GM21367 (cell line): Measurements from ENCODE around the gene LRRN1.

Experiments used
- ATAC-seq: cut with Tn5 transposase; IDR thresholded peaks from one replicate; pipeline ENCODE4 v1.9.1; 2021; ENCODE audit not compliant: unreplicated experiment

Gene LRRN1

GRCh38 chr3:3799173-3800079 lies at the start of gene LRRN1:
Gene LRRN1, plus strand, starts transcription at chr3:3799431. Its CDS starts 45,211 bp downstream, at chr3:3844642.
- no peak for ATAC-seq

DNA sequence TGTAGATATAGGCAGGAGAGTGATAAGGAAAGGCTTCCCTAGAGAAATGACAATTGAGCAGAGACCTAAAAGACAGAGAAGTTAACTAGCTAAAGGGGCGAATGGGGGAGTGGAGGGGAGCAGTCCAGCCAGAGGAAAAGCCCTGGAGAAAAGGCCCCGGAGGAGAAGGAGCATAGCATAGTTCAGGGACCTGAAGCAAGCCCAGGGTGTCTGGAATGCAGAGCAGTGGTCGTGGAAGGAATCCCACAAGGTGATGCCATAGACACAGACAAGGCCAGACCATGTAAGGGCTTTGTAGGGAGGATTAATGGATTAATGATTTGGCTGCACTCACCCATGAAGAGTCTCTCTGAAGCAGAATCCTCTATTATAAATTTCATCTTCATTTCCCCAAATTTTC lies 45.8 kb upstream of the LRRN1 start:
- no peak for ATAC-seq

- ATAC-seq, result no peak
These were observed 33.6 kb upstream of the LRRN1 start for GRCh38 chr3:3765661-3766060.

GRCh38 chr3:3766140-3766539 lies 33.1 kb upstream of the LRRN1 start:
- ATAC-seq, result no peak

DNA sequence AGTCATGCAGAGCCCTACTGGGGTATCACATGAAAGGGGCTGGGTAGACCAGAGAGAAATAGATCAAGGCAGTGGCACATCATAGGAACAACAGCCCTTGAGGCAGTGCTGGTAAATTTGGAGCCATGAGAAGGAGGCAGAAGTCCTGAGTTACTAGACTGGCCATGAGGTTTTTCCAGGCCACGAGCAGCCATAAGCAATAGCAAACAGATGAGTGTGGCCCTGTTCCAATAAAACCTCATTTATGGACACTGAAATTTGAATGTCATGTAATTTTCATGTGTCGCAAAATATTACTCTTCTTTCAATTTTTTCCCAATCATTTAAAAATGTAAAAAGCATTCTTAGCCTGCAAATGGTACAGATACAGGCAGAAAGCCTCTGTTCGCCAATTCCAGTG lies 28.1 kb upstream of the LRRN1 start:
- no peak for ATAC-seq

GRCh38 chr3:3771567-3771966 lies 27.7 kb upstream of the LRRN1 start:
- no peak for ATAC-seq

DNA sequence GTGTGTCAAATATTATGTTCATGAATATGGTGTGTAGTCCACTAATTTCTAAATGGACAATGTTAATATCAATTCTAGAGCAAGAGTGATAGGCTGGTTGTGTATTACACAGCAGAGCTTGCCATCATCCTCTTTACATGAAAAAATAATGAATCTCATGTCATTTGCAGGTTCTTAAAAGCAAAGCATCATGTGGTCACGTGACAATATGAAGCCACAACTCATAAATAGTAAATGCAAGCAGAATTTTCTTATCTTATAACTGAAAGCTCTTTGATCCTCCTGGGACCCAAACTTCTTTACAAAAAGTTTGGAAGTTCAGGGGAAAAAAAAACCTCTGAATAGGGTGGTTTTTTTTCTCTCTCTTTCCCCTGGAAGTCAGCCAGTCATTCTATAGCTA lies 26.9 kb upstream of the LRRN1 start:
- no peak for ATAC-seq

DNA sequence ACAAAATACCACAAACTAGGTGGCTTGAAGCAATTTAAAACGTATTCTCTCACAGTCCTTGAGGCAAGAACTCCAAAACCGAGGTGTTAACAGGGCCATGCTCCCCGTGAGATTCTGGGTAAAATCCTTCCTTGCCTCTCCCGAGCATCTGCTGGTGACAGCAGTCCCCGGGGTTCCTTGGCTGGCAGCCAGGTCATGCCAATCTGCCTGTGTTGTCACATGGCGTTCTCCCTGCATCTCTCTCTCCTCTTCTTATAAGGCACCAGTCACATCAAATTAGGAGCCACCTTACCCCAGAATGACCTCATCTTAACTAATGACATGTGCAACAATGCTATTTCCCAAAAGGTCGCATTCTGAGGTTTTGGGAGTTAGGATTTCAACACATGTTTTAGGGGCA lies 26.3 kb upstream of the LRRN1 start:
- ATAC-seq, result no peak

GRCh38 chr3:3776607-3777006 lies 22.6 kb upstream of the LRRN1 start:
- ATAC-seq, result no peak

- ATAC-seq, result no peak
These were observed 21.0 kb upstream of the LRRN1 start for GRCh38 chr3:3778216-3778615.

- no peak for ATAC-seq
These were observed 20.5 kb upstream of the LRRN1 start for GRCh38 chr3:3778641-3779270.

- ATAC-seq, result no peak
These were observed 16.8 kb upstream of the LRRN1 start for GRCh38 chr3:3782457-3782856.

DNA sequence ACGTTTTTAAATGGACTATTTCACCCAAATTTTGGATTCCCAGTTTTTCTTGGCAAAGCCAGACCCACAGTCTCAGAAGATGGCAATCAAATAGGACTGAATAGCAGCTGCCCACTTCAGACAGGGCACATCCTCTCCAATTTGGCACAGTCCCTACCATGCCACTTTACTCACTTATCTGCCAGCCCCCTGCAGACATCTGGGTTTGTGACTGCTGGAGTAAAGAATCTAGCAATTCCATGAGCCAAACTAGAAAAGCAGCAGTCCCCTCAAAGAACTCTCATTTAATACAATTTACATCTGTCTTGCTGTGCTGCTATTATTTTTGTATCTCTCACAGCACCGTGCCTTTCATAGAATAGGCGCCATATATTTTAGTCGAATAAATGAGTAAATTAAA lies 16.0 kb upstream of the LRRN1 start:
- no peak for ATAC-seq

DNA sequence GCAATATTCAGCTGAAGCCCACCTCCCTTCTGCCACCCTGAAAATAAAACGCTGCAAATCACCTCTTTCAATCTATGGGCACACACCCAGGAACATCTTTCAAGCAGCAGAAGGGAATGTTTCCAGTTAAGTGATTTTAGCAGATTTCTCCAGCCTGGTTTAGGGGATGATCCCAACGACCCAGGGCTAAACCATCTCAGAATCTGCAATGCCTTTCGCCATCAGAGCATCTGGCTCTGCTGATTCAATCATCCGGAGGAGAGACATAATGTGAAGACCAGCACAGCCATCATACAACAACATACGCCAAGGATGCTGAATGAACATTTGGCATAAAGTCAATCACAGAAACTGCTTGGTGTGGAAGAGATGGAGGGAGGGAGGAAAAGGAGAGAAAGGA lies 15.5 kb upstream of the LRRN1 start:
- ATAC-seq, result no peak

- ATAC-seq, result no peak
These were observed 6.8 kb upstream of the LRRN1 start for GRCh38 chr3:3792391-3792790.

GRCh38 chr3:3798631-3799113 lies 559 bp upstream of the LRRN1 start:
- no peak for ATAC-seq

- ATAC-seq, result no peak
These were observed 837 bp downstream of the LRRN1 start for GRCh38 chr3:3800080-3800455.

DNA sequence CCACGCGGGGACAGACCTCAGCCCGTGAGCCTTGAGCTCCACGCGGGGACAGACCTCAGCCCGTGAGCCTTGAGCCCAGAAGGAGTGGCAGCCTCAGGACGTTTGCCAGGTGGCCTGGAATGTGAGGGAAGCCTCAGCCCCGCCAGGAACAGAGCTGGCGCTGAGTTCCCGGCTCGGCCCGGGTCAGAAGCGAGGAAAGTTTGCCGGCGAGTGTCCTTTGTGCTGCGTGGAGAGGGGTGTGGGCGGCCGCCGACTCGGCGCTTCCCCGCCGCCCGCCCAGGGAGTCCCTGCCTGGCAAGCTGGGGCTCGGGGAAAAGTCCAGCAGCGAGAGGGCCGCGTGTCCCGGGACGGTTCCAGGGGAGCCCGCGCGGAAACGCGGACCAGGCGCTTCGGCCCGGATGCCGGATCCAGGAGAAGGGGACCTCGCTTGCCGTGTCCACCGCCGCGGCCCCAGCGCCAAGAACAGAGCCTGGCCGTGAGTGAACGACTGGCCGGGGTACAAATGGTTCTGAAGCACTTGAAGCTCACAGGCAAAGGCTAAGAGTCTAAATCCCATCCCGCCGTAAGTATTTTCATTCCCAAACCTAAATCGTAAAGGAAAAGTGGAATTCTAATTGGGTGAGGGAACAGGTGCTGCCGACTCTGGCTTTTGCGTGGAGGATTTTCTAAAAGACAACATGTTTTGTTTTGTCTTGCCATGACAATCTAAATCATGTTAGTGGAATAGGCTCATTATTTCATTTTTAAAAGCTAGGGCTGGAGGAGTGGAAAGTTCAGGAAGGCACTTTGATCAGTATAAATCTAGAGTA lies 1.7 kb downstream of the LRRN1 start:
- ATAC-seq, result no peak

DNA sequence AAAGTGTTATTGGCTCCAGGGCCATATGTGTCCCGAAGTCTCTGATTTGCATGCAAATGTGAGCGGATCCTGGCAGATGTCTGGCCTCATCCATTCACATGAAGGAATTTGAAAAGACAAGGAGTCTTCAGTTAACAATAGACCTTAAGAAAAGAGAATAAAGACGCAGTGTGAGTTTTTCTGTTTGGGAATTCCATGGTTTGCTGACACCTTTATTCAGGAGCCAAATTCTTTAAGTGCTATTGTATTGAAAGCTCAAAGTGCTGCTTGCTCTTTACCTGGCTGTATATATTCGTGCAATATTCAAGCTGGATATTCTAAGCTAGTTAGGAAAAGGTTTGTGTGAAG lies 2.2 kb downstream of the LRRN1 start:
- ATAC-seq, result no peak

DNA sequence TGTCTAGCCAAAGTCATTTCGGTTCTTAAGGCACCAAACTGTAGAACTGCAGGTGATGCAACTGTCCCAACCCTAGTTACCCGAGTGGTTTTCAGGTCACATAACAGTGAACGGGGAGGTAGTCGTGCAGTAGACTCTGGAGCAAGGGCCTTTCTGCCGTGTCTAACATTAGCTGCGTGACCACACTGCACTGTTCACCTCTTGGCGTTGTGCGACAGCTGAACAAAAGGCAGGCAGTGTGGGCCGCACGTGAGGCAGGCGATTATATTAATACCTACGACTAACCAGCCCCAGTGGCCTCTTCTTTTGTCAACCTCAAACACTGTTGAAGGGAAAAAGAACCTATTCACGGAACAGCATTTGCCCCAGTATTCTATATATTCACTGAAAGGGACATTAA lies 2.8 kb downstream of the LRRN1 start:
- no peak for ATAC-seq

DNA sequence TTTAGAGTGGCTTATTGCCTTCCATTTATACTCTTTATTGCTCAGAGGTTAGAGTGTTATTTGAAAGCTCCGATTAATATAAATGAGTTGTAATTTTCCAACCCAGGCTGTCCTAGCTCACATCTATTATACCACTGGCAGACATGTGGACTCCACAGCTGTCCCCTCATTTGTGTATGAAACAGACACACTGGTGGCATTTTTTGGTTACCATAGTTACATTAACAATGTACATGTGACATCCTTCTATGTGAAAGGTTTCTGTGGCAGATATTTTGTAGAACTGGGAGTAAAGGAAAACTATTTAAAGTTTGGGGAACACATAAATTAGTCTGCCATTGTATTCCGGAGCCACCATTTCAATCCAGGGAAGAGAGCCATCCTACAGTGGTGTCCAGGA lies 5.3 kb downstream of the LRRN1 start:
- no peak for ATAC-seq

- ATAC-seq, result no peak
These were observed 6.9 kb downstream of the LRRN1 start for GRCh38 chr3:3806092-3806491.
